Measurements from ENCODE around the gene WSB1. TPM values are rescaled to one million over a fixed set of nuclear protein-coding genes. Genes with fewer than 3 reads are reported as not detected.

The WSB1 gene, protein sequence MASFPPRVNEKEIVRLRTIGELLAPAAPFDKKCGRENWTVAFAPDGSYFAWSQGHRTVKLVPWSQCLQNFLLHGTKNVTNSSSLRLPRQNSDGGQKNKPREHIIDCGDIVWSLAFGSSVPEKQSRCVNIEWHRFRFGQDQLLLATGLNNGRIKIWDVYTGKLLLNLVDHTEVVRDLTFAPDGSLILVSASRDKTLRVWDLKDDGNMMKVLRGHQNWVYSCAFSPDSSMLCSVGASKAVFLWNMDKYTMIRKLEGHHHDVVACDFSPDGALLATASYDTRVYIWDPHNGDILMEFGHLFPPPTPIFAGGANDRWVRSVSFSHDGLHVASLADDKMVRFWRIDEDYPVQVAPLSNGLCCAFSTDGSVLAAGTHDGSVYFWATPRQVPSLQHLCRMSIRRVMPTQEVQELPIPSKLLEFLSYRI
- 217 and 299 TPM in 2 replicates for total RNA-seq

DNA sequence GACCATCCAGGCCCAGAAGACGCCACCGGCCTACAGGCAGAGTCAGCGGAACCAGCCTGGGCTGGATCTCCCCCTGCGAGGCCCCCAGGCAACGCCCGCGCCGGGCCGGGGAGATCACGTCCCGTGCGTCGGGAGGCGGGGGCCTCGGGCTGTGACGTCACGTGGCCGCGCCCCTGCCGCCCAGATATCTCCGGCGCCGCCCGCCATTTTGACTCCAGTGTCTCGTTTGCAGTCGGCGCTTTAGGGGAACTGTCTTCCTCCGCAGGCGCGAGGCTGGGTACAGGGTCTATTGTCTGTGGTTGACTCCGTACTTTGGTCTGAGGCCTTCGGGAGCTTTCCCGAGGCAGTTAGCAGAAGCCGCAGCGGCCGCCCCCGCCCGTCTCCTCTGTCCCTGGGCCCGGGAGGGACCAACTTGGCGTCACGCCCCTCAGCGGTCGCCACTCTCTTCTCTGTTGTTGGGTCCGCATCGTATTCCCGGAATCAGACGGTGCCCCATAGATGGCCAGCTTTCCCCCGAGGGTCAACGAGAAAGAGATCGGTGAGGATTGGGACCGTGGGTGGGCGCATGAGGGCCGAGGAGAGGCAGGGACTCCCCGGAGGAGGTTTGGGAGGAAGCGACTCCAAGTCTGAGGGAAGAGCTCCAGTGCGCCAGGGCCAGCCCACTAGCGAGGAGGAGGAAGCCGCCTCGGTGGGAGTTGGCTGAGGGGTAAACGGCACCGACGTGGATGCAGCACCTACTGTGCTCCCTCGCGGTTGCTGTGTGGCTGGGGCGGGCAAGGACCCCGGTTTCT is at the start of gene WSB1:
Gene WSB1, plus strand, starts transcription at position 217 of the 791 bp plus-strand sequence. Its CDS starts 282 bp downstream, at position 499.

Other genes starting within 250 kb of the WSB1 start
- 1.0 and 9.5 TPM in 2 replicates for gene KSR1, start 162.3 kb downstream of the WSB1 start, total RNA-seq

Measured in nasal cavity respiratory epithelium epithelial cell of viscerocranial mucosa (primary cell).